Measurements from ENCODE around the gene MTCH1. TPM values are rescaled to one million over a fixed set of nuclear protein-coding genes. Genes with fewer than 3 reads are reported as not detected.
"Not testable (repeated sequence)": the region's sequence is repeated elsewhere in the genome, so short reads cannot be mapped to it uniquely, and the experiment has no call there.

Gene MTCH1
- total and polyA plus RNA-seq, 3 donors from 2014 or later = 157 to 316 (median 227) TPM

GRCh38 chr6:36949636-36950035, 36.4 kb downstream of the MTCH1 start:
- H3K27ac ChIP-seq = no peak overlapping the region
- H3K4me3 ChIP-seq = no peak overlapping the region
- 75 to 86% methylated on average over 3 of the region's 3 CpGs for WGBS, 2 donors
- TF ChIP-seq POLR2A (IDR thresholded peaks at IDR 0.05) (no peak), CTCF (IDR thresholded peaks at IDR 0.05) (no peak)
- H3K36me3 ChIP-seq (ENCODE audit: low read depth, missing control alignments) = no peaks in the 10 kb centered on the region
- no peaks in the 10 kb centered on the region for H3K4me1 ChIP-seq
- DNase-seq = no peak
- intact Hi-C loops (cut with DNase I; ENCODE audit: low total_unique reads) = no loop called here
- H3K9me3 ChIP-seq = no peaks in the 10 kb centered on the region
- H3K27me3 ChIP-seq = no peaks in the 10 kb centered on the region

GRCh38 chr6:36949076-36949475, 36.9 kb downstream of the MTCH1 start:
- DNase-seq; intact Hi-C loops (cut with DNase I; ENCODE audit: low total_unique reads); H3K9me3 ChIP-seq; H3K4me1 ChIP-seq; H3K27ac ChIP-seq; H3K4me3 ChIP-seq; H3K27me3 ChIP-seq; H3K36me3 ChIP-seq (ENCODE audit: low read depth, missing control alignments): not testable (repeated sequence)
- 72 to 92% methylated on average over 9 of the region's 9 CpGs for WGBS, 2 donors

GRCh38 chr6:36947570-36948351, 38.2 kb downstream of the MTCH1 start:
- Histone ChIP-seq H3K27me3 (no peaks in the 10 kb centered on the region), H3K4me3 (no peak overlapping the region), H3K4me1 (no peaks in the 10 kb centered on the region), H3K27ac (no peak overlapping the region), H3K9me3 (no peaks in the 10 kb centered on the region), H3K36me3 (ENCODE audit: low read depth, missing control alignments) (no peaks in the 10 kb centered on the region)
- WGBS, 2 donors = 76 to 85% methylated on average over 12 of the region's 12 CpGs
- no peak for DNase-seq
- intact Hi-C loops (cut with DNase I; ENCODE audit: low total_unique reads) = no loop called here
- TF ChIP-seq POLR2A (IDR thresholded peaks at IDR 0.05) (no peak), CTCF (IDR thresholded peaks at IDR 0.05) (no peak)

GRCh38 chr6:36946526-36946925, 39.5 kb downstream of the MTCH1 start:
- Histone ChIP-seq H3K27me3 (no peaks in the 10 kb centered on the region), H3K4me1 (no peaks in the 10 kb centered on the region), H3K36me3 (ENCODE audit: low read depth, missing control alignments) (no peaks in the 10 kb centered on the region), H3K9me3 (no peaks in the 10 kb centered on the region), H3K4me3 (no peak overlapping the region), H3K27ac (no peak overlapping the region)
- no peak for TF ChIP-seq POLR2A (IDR thresholded peaks at IDR 0.05)
- TF ChIP-seq CTCF (IDR thresholded peaks at IDR 0.05) = no peak
- intact Hi-C loops (cut with DNase I; ENCODE audit: low total_unique reads) = no loop called here
- no peak for DNase-seq
- WGBS, 2 donors = 87 to 90% methylated on average over 4 of the region's 4 CpGs

GRCh38 chr6:36945301-36945700, 40.7 kb downstream of the MTCH1 start:
- intact Hi-C loops (cut with DNase I; ENCODE audit: low total_unique reads) = no loop called here
- DNase-seq = no peak
- Histone ChIP-seq H3K27ac (no peak overlapping the region), H3K4me3 (no peak overlapping the region), H3K27me3 (no peaks in the 10 kb centered on the region), H3K4me1 (no peaks in the 10 kb centered on the region), H3K9me3 (no peaks in the 10 kb centered on the region), H3K36me3 (ENCODE audit: low read depth, missing control alignments) (no peaks in the 10 kb centered on the region)
- TF ChIP-seq CTCF (IDR thresholded peaks at IDR 0.05) (no peak), POLR2A (IDR thresholded peaks at IDR 0.05) (no peak)
- 43 to 92% methylated on average over 4 of the region's 4 CpGs for WGBS, 2 donors
